Hepatocyte (in vitro differentiated cells): ENCODE data around the gene HACD2.

Experiments
- CTCF ChIP-seq: fragments of 200-600 bp; sonication (generic); IDR thresholded peaks from 2 replicates; pipeline ENCODE4 v1.5.1; 2016; ENCODE audit warnings: antibody characterized with exemption, mild to moderate bottlenecking; ENCODE audit not compliant: poor library complexity
- EZH2 ChIP-seq: fragments of 200-600 bp; sonication (generic); IDR thresholded peaks from 2 replicates; pipeline ENCODE4 v1.6.1; 2016; ENCODE audit warnings: antibody characterized with exemption, mild to moderate bottlenecking, borderline replicate concordance

- TF ChIP-seq CTCF (no peak), EZH2 (no peak)
Observed at GRCh38 chr3:123543950-123544349, 40.9 kb downstream of the HACD2 start.
